ENCODE data around the gene CD6. TPM values are rescaled to one million over a fixed set of nuclear protein-coding genes. Genes with fewer than 3 reads are reported as not detected.

The CD6 gene
- total RNA-seq, 1 donor from 2014 or later = 6.1 TPM

DNA sequence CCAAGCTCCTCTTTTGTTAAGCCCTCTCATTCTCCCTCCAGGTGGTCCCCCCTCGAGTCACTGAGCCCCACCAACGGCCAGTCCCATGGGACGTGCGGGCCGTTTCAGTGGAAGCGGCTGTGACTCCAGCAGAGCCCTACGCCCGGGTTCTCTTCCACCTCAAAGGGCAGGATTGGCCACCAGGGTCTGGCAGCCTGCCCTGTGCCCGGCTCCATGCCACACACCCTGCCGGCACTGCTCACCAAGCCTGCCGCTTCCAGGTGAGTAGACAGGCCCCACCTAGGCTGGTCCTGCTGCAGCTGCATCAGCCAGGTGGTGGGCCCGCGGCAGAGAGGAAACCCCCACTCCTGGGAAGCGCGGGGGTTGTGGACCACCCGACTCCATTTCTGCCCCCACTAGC, 43.9 kb upstream of the CD6 start:
- no peak for DNase-seq
- H3K9me3 ChIP-seq = no peaks in the 10 kb centered on the region
- intact Hi-C loops (cut with DNase I) = no loop called here
- no peak overlapping the region for H3K4me3 ChIP-seq
- ATAC-seq = no peak
- no peak overlapping the region for H3K27ac ChIP-seq
- TF ChIP-seq, protein P1, sequence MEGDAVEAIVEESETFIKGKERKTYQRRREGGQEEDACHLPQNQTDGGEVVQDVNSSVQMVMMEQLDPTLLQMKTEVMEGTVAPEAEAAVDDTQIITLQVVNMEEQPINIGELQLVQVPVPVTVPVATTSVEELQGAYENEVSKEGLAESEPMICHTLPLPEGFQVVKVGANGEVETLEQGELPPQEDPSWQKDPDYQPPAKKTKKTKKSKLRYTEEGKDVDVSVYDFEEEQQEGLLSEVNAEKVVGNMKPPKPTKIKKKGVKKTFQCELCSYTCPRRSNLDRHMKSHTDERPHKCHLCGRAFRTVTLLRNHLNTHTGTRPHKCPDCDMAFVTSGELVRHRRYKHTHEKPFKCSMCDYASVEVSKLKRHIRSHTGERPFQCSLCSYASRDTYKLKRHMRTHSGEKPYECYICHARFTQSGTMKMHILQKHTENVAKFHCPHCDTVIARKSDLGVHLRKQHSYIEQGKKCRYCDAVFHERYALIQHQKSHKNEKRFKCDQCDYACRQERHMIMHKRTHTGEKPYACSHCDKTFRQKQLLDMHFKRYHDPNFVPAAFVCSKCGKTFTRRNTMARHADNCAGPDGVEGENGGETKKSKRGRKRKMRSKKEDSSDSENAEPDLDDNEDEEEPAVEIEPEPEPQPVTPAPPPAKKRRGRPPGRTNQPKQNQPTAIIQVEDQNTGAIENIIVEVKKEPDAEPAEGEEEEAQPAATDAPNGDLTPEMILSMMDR (IDR thresholded peaks at IDR 0.05) = no peak
- H3K27me3 ChIP-seq (ENCODE audit: low read depth) = peaks cover 20% of the 10 kb centered on the region
- H3K36me3 ChIP-seq = peaks cover 5% of the 10 kb centered on the region
- peaks cover 18% of the 10 kb centered on the region for H3K4me1 ChIP-seq

GRCh38 chr11:60928563-60929001, 42.9 kb upstream of the CD6 start:
- peaks cover 17% of the 10 kb centered on the region for H3K4me1 ChIP-seq
- TF ChIP-seq, protein P1 (IDR thresholded peaks at IDR 0.05) = no peak
- no peak for DNase-seq

GRCh38 chr11:60929764-60930163, 41.7 kb upstream of the CD6 start:
- Histone ChIP-seq H3K9me3 (no peaks in the 10 kb centered on the region), H3K27ac (no peak overlapping the region), H3K36me3 (no peaks in the 10 kb centered on the region), H3K4me1 (peaks cover 9% of the 10 kb centered on the region), H3K4me3 (no peak overlapping the region), H3K27me3 (ENCODE audit: low read depth) (peaks cover 9% of the 10 kb centered on the region)
- intact Hi-C loops (cut with DNase I) = no loop called here
- TF ChIP-seq, protein P1 (IDR thresholded peaks at IDR 0.05) = no peak
- ATAC-seq (no peak), DNase-seq (no peak)

More at GRCh38 chr11:60928563-60929001, 42.9 kb upstream of the CD6 start:
- Histone ChIP-seq H3K27me3 (ENCODE audit: low read depth) (peaks cover 19% of the 10 kb centered on the region), H3K9me3 (no peaks in the 10 kb centered on the region), H3K36me3 (no peaks in the 10 kb centered on the region), H3K4me3 (no peak overlapping the region), H3K27ac (no peak overlapping the region)
- intact Hi-C loops (cut with DNase I) = no loop called here
- no peak for ATAC-seq

DNA sequence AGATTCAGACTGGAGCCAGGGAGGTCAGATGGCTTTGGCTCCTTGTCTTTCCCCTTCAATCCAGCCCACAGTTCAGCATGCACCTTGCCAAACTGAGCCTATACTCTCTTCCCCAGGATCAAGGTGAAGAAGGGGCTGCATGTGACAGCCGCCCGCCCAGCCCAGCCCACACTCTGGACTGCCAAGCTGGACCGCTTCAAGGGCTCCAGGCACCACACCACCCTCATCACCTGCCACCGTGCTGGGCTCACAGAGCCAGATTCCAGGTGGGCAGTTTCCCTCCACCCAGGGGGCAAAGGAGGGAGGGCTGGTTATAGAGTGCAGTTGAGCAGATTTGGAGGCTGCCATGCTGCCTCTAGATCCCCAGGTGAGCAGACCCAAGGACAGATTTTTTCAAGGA, 41.1 kb upstream of the CD6 start:
- intact Hi-C loops (cut with DNase I) = no loop called here
- H3K4me3 ChIP-seq = no peak overlapping the region
- peaks cover 2% of the 10 kb centered on the region for H3K4me1 ChIP-seq
- TF ChIP-seq, protein P1 (IDR thresholded peaks at IDR 0.05) = no peak
- no peaks in the 10 kb centered on the region for H3K36me3 ChIP-seq
- peaks cover 3% of the 10 kb centered on the region for H3K27me3 ChIP-seq (ENCODE audit: low read depth)
- no peak overlapping the region for H3K27ac ChIP-seq
- ATAC-seq (no peak), DNase-seq (no peak)
- H3K9me3 ChIP-seq = no peaks in the 10 kb centered on the region

- TF ChIP-seq, protein P1 (IDR thresholded peaks at IDR 0.05) = no peak
- ATAC-seq (no peak), DNase-seq (no peak)
- H3K36me3 ChIP-seq = peaks cover 4% of the 10 kb centered on the region
- no peaks in the 10 kb centered on the region for H3K9me3 ChIP-seq
- no peak overlapping the region for H3K27ac ChIP-seq
- no peaks in the 10 kb centered on the region for H3K27me3 ChIP-seq (ENCODE audit: low read depth)
- H3K4me1 ChIP-seq = peaks cover 7% of the 10 kb centered on the region
- H3K4me3 ChIP-seq = no peak overlapping the region
- intact Hi-C loops (cut with DNase I) = no loop called here
These were observed 39.6 kb upstream of the CD6 start for GRCh38 chr11:60931917-60932316.
